GM19240 (cell line): ENCODE measurements around the gene SPECC1.
"Not testable (repeated sequence)": the region's sequence is repeated elsewhere in the genome, so short reads cannot be mapped to it uniquely, and the experiment has no call there.

ENCODE experiments used
- DNase-seq: peaks from one replicate; pipeline ENCODE4 v3.0.0; 2011; ENCODE audit warnings: low spot score; ENCODE audit not compliant: insufficient read length

Gene SPECC1

DNA sequence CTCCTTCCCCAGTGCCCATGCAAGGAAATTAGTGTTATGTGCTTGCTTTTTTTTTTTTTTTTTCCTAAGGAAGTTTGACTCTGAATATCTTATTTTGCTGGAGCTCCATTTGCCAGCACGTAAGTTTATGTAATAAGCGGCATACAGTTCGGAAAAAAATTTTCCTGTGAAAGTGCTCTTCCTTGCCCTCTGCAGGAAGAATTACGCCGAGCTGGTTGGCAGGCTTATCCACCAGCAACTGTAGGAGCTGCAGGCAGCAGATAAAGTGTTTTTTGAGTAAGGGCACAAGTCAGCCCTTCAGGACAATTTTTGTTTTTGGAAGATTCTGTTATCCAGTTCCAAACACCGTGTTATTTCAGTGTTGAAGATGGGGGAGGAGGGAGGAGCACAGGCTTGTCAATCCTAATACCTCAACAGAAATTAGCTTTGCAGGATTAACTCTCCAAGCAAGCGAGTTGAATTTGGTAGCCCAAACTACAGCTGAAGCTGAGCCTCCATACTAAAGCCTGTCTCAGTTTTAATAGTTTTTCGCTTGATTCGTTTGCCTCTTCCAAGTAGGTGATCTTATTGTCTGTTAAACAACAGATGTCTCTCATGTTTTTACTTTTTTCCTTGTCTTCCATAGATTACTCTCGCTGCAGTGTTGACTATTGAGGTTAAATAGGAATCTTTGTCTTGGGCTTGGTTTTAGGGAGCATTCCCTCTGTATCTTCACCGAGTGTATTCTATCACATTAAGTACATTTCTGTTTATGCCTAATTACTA, 1.1 kb downstream of the SPECC1 start:
- no peak for DNase-seq

DNA sequence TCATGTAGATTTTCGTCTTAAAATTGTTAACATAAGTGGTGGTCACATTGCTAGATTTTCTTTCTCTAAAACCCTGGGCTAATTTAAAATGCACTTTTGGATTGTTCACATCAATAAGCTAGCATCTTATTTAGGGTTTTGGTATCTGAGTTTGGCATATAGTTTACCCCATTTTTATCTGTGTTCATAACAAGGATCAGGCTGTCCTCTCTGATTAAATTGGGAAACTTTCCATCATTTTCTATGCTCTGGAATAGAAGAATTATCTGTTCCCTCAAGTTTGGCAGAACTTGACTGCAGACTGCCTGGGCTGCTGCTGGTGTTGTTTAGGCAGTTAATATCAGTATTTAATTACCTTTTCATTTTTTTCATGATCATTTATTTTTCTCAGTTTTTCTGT, 1.8 kb downstream of the SPECC1 start:
- no peak for DNase-seq

DNA sequence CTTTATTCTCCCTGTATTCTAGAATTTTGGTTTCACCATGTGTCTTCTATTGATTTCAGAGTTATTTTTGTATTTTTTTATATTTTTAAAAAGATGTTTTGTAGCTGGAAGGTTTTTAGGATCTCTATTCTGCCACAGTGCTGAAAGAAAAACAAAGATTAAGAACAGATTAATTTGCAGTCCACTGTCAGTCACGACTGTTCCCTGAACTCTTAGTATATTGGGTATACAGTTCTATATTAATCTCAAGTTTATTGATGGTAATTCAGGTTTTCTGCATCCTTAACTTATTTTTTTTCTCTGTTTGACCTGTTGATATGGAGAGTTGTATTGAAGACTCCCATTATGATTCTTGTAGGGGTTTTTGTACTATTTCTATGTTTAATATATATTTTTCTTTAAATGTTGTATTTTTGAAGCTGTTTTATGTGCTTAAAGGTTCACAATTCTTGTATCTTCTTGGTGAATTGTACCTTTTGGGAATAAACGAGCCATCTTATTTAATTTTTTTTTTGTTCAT, 2.9 kb downstream of the SPECC1 start:
- DNase-seq: no peak

DNA sequence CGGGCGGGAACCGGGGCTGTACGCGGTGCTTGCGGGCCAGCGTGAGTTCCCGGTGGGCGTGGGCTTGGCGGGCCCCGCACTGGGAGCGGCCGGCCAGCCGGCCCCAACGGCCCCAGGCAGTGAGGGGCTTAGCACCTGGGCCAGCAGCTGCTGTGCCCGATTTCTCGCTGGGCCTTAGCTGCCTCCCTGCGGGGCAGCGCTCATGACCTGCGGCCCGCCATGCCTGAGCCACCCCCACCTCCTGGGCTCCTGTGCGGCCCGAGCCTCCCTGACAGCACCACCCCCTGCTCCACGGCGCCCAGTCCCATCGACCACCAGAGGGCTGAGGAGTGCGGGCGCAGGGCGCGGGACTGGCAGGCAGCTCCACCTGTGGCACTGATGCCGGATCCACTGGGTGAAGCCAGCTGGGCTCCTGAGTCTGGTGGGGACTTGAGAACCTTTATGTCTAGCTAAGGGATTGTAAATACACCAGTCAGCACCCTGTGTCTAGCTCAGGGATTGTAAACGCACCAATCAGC, 7.4 kb downstream of the SPECC1 start:
- DNase-seq: not testable (repeated sequence)

DNA sequence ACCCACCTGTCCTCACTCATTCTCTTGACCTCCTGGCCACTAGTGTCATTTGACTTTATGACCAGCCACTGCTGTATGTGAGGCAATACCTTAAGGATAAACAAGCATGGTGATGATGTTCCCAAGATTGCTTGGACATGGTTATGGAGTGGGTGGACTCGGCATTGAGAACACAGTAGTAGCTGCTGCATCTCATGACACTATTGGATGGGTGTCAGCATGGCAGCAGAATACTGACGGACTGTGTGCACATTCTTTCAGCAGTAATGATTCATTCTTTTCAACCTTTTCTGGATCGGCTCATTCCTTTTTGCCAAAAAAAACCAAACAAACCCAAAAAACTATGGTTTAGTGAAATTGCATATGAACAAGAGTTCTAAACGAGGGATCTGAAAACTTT, 13.5 kb downstream of the SPECC1 start:
- DNase-seq: no peak

DNA sequence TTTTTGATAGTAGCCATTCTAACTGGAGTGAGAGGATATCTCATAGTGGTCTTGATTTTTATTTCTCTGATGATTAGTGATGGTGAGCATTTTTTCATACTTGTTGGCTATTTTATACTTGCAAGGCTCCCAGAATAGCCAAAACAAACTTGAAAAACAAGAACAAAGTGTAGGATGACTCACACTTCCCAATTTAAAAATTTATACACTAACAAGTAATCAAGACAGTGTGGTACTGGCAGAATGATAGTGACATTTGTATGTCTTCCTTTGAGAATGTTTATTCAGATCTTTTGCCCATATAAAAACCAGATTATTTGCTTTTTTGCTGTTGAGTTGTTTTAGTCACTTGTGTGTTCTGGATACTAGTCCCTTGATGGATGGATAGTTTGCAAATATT, 17.8 kb downstream of the SPECC1 start:
- DNase-seq: no peak

DNA sequence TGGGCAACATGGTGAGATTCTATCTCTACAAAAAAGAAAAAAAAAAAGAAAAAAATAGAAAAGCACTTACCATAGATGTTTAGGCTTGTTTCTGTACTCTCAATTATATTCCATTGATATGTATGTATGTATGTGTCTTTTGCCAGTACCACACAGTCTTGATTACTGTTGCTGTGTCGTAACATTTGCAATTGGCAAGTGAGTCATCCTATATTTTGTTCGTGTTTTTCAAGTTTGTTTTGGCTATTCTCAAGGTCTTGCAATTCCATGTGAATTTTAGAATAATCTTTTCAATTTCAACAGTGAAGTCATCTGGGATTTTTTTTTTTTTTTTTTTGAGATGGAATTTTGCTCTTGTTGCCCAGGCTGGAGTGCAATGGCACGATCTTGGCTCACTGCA, 19.3 kb downstream of the SPECC1 start:
- no peak for DNase-seq

DNA sequence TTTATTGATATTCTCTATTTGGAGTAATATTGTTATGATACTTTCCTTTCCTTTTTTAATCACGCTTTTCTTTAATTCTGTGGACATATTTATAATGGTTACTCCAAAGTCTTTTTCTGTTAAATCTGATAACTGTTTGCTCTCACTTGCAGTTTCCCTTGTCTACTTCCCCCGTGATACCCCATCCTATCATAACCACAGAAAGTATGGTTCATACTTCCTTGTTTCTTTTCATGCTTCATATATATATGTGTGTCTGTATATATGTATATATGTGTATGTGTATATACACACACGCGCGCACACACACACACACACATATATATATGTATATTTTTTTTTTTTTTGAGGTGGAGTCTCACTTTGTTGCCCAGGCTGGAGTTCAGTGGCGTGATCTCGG, 23.5 kb downstream of the SPECC1 start:
- no peak for DNase-seq

DNA sequence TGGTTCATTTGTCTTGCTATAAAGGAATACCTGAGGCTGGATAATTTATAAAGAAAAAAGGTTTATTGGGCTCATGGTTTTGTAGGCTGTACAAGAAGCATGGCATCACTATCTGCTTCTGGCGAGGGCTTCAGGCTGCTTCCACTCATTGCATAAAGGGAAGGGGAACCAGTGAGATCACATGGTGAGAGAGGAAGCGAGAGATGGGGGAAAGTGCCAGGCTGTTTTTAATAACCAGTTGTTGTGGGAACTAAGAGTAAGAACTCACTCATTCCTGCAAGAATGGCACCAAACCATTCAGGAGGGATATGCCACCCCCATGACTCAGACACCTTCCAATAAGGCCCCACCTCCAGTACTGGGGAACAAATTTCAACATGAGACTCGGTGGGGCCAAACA, 24.3 kb downstream of the SPECC1 start:
- DNase-seq: no peak

DNA sequence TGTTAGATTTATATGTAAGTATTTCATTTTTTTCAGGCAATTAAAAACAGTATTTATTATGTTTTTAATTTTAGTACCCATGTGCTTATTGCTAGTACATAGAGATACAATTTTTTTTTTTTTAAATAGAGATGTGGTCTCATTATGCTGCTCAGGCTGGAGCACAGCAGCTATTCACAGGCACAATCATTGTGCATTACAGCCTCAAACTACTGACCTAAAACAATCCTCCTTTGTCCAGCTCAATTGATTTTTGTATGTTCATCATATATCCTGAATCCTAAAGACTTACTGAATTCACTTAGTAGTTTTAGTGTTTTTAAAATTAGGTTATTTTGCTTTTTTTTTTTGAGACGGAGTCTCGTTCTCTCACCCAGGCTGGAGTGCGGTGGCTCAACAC, 26.3 kb downstream of the SPECC1 start:
- DNase-seq: no peak

DNA sequence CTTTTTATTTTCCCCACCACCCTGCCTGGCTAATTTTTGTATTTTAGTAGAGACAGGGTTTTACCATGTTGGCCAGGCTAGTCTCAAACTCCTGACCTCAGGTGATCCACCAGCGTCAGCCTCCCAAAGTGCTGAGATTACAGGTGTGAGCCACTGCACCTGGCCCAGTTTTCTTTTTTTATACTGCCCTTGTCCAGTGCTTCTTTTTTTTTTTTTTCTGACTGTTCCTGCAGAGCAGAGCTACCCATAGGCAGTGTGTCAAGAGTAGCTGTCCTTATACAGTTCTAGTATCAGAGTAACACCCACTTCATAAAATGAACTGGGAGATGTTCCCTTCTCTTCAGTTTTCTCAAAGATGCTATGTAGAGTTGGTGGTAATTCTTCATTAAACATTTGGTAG, 28.1 kb downstream of the SPECC1 start:
- DNase-seq: not testable (repeated sequence)

DNA sequence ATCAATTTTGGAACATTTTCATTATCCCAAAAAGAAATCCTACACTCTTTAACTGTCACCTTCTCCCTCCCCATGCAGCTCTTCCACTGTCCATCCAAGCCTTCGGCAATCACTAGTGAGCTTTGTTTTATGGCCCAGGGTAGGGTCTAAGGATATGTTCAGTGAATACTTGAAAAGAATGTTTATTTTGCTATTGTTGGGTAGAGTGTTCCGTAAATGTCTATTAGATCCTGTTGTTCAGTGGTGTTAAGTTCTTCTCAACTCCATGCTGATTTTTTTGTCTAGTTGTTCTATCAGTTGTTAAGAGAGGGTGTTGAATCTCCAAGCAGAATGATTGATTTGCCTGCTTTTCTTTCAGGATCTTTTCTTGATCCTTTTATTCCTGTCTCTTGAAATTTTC, 29.9 kb downstream of the SPECC1 start:
- DNase-seq: no peak

DNA sequence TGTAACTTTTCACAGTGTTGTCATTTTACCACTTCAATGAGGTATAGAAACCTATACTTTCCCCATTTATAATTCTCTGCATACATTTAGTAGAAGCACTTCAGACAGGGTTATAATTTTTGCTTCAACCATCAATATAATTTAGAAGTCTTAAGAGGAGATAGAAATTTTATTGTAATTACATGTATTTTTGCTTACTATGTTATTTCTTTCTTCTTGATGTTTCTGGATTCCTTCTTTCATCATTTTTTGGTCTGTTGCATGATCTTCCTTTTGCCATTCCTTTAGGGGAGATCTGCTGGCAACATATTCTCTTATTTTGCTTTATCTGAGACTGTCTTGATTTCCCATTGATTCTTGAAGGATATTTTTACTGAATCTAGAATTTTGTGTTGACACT, 31.1 kb downstream of the SPECC1 start:
- DNase-seq: no peak

DNA sequence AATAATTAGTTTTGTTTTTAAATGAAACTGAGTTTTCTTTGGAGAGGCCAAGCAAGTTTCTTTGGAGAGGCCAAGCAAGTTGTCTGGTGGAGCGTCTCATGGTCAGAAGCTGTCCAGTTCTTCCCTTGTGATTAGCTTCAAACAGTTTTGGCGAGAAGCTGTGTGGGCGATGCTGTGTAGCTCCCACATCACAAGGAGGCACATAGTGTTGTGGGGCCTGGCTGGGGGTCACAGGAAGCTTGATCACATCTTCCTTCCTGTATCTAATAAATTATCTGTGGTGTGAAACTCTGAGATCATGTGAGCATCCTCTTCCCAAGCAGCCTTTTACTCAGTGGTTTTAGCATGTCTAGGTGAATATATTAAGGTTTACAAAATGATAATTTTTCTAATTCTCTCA, 33.9 kb downstream of the SPECC1 start:
- no peak for DNase-seq

DNA sequence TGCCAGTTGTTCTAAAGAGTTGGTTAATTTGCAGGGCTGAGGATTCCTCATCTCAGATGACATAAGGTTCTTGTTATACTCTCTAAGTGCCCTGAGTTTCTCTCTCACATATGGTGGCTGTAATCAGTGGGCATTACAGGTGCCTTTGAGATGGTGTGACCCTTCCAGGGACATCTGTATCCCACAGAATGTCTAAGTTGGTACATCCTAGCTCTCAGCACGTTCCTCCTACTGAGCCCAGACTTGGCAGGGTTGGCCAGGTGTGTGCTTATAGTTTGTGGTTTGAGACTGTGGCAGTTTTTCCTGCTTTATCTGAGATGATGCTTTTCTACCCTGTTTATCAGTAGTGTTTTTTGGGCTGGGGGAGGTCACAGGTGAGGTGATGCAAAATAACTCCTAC, 36.3 kb downstream of the SPECC1 start:
- DNase-seq: no peak

DNA sequence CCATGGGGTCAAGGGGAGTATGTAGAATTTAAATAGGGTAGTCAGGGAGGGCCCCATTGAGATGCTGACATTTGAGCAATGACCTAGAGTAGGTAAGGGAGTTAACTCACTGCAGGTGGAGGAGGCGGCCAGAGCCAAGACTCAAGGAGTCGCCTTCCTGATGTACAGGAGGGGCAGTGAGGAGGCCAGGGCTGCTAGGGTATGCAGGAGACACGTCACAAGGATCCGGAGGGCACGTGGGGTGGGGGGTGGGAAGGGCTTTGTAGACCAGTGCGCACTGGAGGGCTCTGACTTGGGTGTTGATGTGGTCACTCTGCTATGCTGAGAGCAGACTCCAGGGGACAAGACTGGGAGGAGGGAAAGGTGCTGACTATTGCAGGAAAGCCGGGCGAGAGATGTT, 37.5 kb downstream of the SPECC1 start:
- DNase-seq: no peak

DNA sequence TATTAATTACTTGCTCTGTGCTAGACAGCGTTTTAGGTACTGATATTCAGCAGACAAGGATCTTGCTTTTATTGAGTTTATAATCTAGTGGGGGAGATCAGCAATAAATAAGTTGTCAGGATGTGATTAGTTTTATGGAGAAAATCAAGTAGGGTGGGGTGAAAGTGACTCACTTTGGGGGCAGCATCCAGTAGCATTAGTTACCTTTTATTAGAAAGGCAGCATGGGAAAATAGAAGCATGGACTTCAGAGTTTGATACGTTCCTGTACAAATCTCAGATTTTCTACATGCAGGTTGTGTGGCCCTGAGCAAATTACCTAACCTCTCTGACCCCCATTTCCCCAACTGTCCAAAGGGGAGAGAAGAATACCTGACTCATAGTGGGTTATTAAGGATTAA, 42.5 kb downstream of the SPECC1 start:
- no peak for DNase-seq

DNA sequence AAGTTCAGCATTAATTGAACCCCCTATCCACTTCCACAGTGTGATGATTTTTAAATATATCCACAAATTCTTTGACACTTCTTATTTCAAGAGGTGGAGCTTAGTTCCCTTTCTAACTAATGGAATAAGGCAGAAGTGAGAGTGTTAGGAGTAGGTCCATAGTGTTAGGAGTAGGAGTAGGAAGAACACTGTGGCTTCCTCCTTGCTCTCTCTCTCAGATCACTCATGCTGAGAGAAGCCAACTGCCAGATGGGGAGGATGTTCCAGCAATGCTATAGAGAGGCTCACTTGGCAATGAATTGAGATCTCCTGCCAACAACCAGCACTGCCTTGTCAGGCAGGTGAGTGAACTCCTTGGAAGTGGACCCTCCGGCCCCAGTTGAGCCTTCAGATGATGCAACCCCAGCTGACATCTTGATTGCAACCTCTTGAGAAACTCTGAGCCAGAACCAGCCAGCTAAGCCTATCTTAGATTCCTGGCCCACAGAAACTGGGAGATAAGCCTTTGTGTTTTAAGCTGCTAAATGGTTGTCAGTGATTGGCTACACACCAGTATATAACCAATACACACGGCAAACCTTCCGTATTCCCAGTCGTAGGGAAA, 44.3 kb downstream of the SPECC1 start:
- no peak for DNase-seq

DNA sequence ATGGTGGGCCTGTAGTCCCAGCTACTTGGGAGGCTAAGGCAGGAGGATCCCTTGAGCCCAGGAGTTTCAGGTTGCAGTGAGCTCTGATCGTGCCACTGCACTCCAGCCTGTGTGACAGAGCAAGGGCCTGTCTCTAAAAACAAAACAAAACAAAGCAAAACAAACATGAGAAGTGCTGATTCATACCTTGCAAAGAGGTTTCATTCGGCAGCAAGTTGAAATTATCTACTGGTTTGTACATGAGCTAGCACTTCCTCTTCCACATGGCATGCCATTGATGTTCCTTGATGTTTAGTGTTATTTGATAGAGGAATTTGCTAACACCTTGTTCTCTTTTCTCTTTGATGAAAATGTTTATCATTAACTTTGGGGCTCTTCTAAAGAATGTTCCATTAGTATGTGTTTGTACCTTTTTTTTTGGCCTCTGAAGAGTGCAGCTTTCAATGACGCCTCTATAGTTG, 50.6 kb downstream of the SPECC1 start:
- DNase-seq: no peak

DNA sequence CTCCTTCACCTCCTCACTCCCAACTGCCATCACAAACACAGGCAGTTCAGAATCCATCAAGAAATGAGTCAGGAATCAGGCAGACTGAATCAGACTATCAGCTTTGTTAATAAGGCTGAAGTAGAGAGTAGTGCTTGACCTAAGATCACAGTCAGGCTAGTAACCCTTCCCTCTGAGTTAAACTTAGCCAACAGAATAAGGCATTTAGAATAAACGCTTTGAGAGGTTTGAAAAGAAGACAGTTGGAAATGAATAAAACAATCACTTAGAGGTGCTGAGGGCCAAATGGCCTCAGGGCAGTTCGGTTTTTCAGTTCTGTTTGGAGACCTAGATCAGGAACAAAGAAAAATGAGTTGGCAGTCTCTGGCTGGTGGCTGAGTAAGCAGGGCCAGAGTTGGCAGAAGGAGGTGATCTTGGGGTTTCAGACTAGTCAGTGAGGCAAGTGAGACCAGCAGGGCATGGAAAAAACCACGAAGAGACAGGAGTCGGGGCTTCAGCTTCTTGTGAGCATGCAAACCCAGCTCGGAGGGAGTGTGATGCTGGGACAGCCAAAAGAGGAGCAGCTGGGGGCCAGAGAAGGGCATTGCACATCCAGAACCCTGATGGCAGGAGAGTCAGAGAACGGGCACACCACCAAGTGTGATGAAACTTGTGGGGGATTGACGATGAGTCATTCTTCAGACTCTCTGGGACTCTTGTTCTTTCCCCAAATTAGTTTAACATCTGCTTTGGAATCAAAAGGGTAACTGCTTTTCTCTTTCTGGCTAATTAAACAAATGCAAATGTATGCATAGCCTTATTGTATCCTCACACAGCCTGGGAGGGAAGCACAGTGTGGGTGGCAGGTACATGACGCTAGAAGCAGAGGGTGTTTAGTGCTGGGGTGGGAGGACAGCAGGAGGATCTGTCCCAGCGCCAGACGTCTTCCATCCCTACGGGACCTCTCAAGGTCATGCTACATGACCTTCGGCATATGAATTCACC, 54.8 kb downstream of the SPECC1 start:
- no peak for DNase-seq

DNA sequence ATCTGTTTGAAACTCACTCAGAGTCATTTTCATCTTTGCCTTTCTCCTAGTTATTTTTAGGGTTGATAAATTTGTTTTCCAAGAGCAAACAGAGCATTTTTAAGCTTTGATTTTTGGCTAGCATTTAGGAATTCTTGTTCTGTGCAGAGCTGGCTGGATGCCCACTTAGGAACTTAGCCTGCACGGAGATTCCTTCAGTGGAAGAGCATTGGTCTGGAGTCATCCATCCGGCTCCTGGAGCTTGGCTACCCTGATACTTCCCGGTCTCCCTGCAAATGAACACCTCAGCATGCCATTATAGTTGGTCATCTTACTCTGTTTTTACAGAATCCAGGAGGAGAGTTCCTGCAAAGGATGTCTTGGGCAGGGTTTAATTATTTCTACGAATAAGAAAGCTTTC, 57.1 kb downstream of the SPECC1 start:
- DNase-seq: no peak

DNA sequence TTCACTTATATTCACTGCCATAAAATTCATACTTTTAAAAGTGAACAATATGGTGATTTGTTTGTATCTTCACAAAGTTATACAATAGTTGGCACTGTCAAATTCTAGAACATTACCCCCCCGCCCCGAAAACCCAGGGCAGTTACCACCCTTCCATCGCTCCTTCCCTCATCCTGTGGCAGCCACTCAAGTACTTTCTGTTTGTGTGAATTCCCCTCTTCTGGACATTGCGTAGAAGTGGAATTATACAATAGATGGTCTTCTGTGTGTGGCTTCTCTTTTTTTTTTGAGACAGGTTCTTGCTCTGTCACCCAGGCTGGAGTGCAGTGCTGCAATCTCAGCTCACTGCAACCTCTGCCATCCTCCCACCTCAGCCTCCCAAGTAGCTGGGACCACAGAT, 58.6 kb downstream of the SPECC1 start:
- no peak for DNase-seq
